HG02981 (cell line): ENCODE results near the gene ABHD18.
"Not testable (repeated sequence)": the region's sequence is repeated elsewhere in the genome, so short reads cannot be mapped to it uniquely, and the experiment has no call there.

Experiments used
- ATAC-seq: cut with Tn5 transposase; IDR thresholded peaks from one replicate; pipeline ENCODE4 v1.9.1; 2021; ENCODE audit warnings: mild to moderate bottlenecking, moderate library complexity; ENCODE audit not compliant: unreplicated experiment

The ABHD18 gene

GRCh38 chr4:128061566-128062536 is 96.6 kb downstream of the ABHD18 start:
- ATAC-seq = peak; percentile 35

- ATAC-seq = not testable (repeated sequence)
Measured at GRCh38 chr4:128066453-128066820, 101.2 kb downstream of the ABHD18 start.

- ATAC-seq = peak; percentile 48
Measured at GRCh38 chr4:128068918-128069317, 103.7 kb downstream of the ABHD18 start.

GRCh38 chr4:128076464-128076863 is 111.3 kb downstream of the ABHD18 start:
- ATAC-seq = no peak
